ENCODE results near the gene CPLANE1. TPM values are rescaled to one million over a fixed set of nuclear protein-coding genes. Genes with fewer than 3 reads are reported as not detected.
A peak's percentile ranks its signal among the peaks of the same experiment; 100 is the strongest.

Gene CPLANE1
- total and polyA plus RNA-seq, 10 of the 15 experiments (the other 5 are each of a cell fraction or from before 2014, with no cell fraction given) = 1.7 to 14.8 (median 6.7) TPM

DNA sequence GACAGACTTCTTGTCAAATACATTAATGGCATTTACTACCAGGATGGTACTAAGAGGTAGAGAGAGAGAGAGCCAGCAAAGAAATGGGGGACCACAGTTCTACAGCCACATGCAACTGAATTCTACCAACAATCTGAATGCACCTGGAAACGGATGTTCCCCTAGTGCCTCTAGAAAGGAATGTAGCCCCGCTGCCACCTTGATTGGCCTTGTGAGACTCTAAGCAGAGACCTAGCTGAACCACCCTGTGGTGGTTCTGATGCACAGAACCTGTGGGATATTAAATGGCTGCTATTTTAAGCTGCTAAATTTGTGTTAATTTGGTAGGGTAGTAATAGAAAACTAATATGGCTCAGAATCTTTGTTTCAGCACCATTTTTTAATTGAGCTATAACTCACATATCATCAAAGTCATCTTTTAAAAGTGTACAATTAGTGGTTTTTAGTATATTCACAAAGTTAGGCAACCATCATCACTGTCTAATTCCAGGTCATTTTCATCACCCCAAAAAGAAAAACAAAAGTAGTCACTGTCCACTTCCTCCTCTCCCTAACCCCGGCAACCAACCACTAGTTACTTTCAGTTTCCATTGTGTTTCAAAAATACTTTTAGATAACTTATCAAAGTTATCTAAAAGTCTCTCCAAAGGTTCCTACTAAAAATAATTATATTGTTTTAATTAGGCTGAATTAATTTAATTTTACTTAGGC is 51.7 kb downstream of the CPLANE1 start (continued):
- TF ChIP-seq, protein P1, sequence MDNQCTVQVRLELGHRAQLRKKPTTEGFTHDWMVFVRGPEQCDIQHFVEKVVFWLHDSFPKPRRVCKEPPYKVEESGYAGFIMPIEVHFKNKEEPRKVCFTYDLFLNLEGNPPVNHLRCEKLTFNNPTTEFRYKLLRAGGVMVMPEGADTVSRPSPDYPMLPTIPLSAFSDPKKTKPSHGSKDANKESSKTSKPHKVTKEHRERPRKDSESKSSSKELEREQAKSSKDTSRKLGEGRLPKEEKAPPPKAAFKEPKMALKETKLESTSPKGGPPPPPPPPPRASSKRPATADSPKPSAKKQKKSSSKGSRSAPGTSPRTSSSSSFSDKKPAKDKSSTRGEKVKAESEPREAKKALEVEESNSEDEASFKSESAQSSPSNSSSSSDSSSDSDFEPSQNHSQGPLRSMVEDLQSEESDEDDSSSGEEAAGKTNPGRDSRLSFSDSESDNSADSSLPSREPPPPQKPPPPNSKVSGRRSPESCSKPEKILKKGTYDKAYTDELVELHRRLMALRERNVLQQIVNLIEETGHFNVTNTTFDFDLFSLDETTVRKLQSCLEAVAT (IDR thresholded peaks at IDR 0.05) = peak; percentile 78; the same call in 1 of the 2 replicates
- TF ChIP-seq SRF (IDR thresholded peaks at IDR 0.05; ENCODE audit: low read depth in 2 of 2, low read length in 2 of 2) = no peak
- TF ChIP-seq BHLHE40 (IDR thresholded peaks at IDR 0.05; ENCODE audit: borderline replicate concordance in 1 of 2, low read depth in 2 of 2, low read length in 1 of 2) = no peak
- TF ChIP-seq KLF5 (IDR thresholded peaks at IDR 0.05; ENCODE audit: partially characterized antibody) = no peak
- no peak for TF ChIP-seq ZZZ3 (IDR thresholded peaks at IDR 0.05; ENCODE audit: control insufficient read depth, insufficient read length, low read depth)
- no peak for TF ChIP-seq STAT3 (IDR thresholded peaks at IDR 0.05; ENCODE audit: low read depth, low read length)
- no peak for TF ChIP-seq CBFB (IDR thresholded peaks at IDR 0.05; ENCODE audit: low read depth)
- 0 out of 2 replicates have a peak, but pooled peaks have one; percentile 8 for TF ChIP-seq SMC3 (IDR thresholded peaks at IDR 0.05; ENCODE audit: borderline replicate concordance, low read length)
- TF ChIP-seq RCOR1 (conservative IDR thresholded peaks at IDR 0.05; ENCODE audit: low read depth, low read length) = no peak
- TF ChIP-seq NR2C1 (IDR thresholded peaks at IDR 0.05) = peak; percentile 53
- TF ChIP-seq SPI1 (IDR thresholded peaks at IDR 0.05; ENCODE audit: borderline replicate concordance, insufficient read depth, low read depth, low read length) = peak; percentile 84
- TF ChIP-seq IRF5 (IDR thresholded peaks at IDR 0.05; ENCODE audit: borderline replicate concordance) = no peak
- no peak for TF ChIP-seq SIX5 (IDR thresholded peaks at IDR 0.05; ENCODE audit: low read depth, low read length, severe bottlenecking)
- 0 out of 2 replicates have a peak, but pooled peaks have one; percentile 19 for TF ChIP-seq BCL11A (IDR thresholded peaks at IDR 0.05; ENCODE audit: low read depth, low read length)
- no peak for TF ChIP-seq E2F8 (IDR thresholded peaks at IDR 0.05; ENCODE audit: low read depth, partially characterized antibody)
- TF ChIP-seq NR2F1 (conservative IDR thresholded peaks at IDR 0.05) = peak; percentile 26; the same call in 1 of the 2 replicates
- TF ChIP-seq MYC (IDR thresholded peaks at IDR 0.05; ENCODE audit: insufficient read depth, insufficient read length, insufficient replicate concordance, low read length, severe bottlenecking) = no peak
- no peak for TF ChIP-seq NFYB (IDR thresholded peaks at IDR 0.05; ENCODE audit: insufficient read depth, low read depth, low read length)
- TF ChIP-seq PML (IDR thresholded peaks at IDR 0.05; ENCODE audit: low read length) = no peak
- TF ChIP-seq STAT1 (conservative IDR thresholded peaks at IDR 0.05) = no peak
- TF ChIP-seq, protein P2, sequence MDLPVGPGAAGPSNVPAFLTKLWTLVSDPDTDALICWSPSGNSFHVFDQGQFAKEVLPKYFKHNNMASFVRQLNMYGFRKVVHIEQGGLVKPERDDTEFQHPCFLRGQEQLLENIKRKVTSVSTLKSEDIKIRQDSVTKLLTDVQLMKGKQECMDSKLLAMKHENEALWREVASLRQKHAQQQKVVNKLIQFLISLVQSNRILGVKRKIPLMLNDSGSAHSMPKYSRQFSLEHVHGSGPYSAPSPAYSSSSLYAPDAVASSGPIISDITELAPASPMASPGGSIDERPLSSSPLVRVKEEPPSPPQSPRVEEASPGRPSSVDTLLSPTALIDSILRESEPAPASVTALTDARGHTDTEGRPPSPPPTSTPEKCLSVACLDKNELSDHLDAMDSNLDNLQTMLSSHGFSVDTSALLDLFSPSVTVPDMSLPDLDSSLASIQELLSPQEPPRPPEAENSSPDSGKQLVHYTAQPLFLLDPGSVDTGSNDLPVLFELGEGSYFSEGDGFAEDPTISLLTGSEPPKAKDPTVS (IDR thresholded peaks at IDR 0.05; ENCODE audit: low read depth, low read length) = no peak
- no peak for TF ChIP-seq SMARCA5 (IDR thresholded peaks at IDR 0.05)
- no peak for TF ChIP-seq RAD21 (IDR thresholded peaks at IDR 0.05; ENCODE audit: insufficient read depth, low read depth, low read length)
- TF ChIP-seq CHD2 (IDR thresholded peaks at IDR 0.05; ENCODE audit: borderline replicate concordance, low read depth, low read length) = no peak
